Measurements from ENCODE around the gene KLHL29. TPM values are rescaled to one million over a fixed set of nuclear protein-coding genes. Genes with fewer than 3 reads are reported as not detected.

Gene KLHL29
- total RNA-seq, 1 experiment from 2014 or later, result 2.4 TPM

DNA sequence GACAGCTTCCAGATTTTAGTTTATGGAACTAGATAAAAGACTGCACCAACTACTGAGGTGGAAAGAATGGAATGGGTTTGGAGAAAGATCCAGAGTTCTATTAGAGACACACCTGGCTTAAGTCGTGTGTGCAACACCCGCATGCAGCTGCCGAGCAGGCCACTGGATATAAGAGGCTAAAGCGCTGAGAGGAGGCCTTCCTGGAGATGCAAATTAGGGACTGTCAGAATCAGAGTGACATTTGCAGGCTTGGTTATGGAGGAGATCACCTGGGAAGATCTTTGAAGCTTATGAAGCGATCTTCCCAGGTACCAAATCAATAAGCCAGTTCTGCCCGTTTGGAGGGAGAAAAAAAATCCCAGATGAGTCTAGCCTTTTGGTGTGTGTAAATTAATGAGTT lies 30.4 kb upstream of the KLHL29 start:
- no peaks in the 10 kb centered on the region for H3K4me1 ChIP-seq (ENCODE audit: insufficient read depth, low read length)
- no peak overlapping the region for H2BK15ac ChIP-seq (ENCODE audit: low read depth, low read length)
- H2AFZ ChIP-seq (ENCODE audit: low read length), result no peak overlapping the region
- no peak overlapping the region for H3K23ac ChIP-seq (ENCODE audit: insufficient read length, low read depth, low read length)
- H3K4ac ChIP-seq (ENCODE audit: low read depth, low read length), result no peak overlapping the region
- no peak overlapping the region for H2BK20ac ChIP-seq (ENCODE audit: low read depth, low read length, poor library complexity, severe bottlenecking)
- no peak overlapping the region for H3T11ph ChIP-seq (ENCODE audit: low read length)
- no peaks in the 10 kb centered on the region for H3K79me2 ChIP-seq (ENCODE audit: insufficient read depth, low read length)
- H3K27ac Mint-ChIP-seq, result no peak overlapping the region
- H3K36me3 Mint-ChIP-seq (ENCODE audit: insufficient read depth in 1 of 3, low read depth in 3 of 3), result no peaks in the 10 kb centered on the region; a peak in 3 of 7 replicates
- H4K20me1 ChIP-seq (ENCODE audit: control insufficient read depth, insufficient read depth, insufficient read length), result no peaks in the 10 kb centered on the region
- DNase-seq, result no peak
- H3K79me1 ChIP-seq (ENCODE audit: insufficient read depth, low read depth, low read length, poor library complexity, severe bottlenecking), result no peaks in the 10 kb centered on the region
- H4K91ac ChIP-seq (ENCODE audit: insufficient read length, low read depth, low read length), result no peak overlapping the region
- H3K56ac ChIP-seq (ENCODE audit: insufficient read length, low read depth, low read length), result no peak overlapping the region
- H3K4me1 Mint-ChIP-seq, result 0 out of 4 replicates have a peak, but pooled peaks cover 0 to 5% of the 10 kb centered on the region in 2 experiments
- no peak overlapping the region for H3K14ac ChIP-seq (ENCODE audit: insufficient read depth, low read length)
- peaks cover 26% of the 10 kb centered on the region for H3K27me3 Mint-ChIP-seq (ENCODE audit: low read depth)
- no peak overlapping the region for H4K8ac ChIP-seq (replicated peaks; ENCODE audit: insufficient read length, low read depth, low read length)
- no peak overlapping the region for H2BK120ac ChIP-seq (ENCODE audit: low read depth, low read length, poor library complexity, severe bottlenecking)
- no peak overlapping the region for H2BK5ac ChIP-seq (ENCODE audit: insufficient read length, low read length)
- no peak overlapping the region for H3K27ac ChIP-seq (ENCODE audit: insufficient read length, low read depth, low read length)
- H3K9me3 ChIP-seq (ENCODE audit: control insufficient read depth, low read depth, low read length), result no peaks in the 10 kb centered on the region
- H3K27me3 ChIP-seq (ENCODE audit: insufficient read depth, low read length), result no peaks in the 10 kb centered on the region
- H2AK5ac ChIP-seq (ENCODE audit: insufficient read length, low read length), result no peak overlapping the region
- no peak overlapping the region for H4K5ac ChIP-seq (ENCODE audit: insufficient read length, low read depth, low read length)
- H3K4me3 Mint-ChIP-seq, result no peak overlapping the region
- H3K9me3 Mint-ChIP-seq, result no peaks in the 10 kb centered on the region
- H3K9ac ChIP-seq (ENCODE audit: extremely low read depth, insufficient read length, low read length), result no peak overlapping the region
- no peak overlapping the region for H2BK12ac ChIP-seq (ENCODE audit: insufficient read length, low read depth, low read length)
- no peak overlapping the region for H3K18ac ChIP-seq (ENCODE audit: insufficient read length, low read depth, low read length)
- no peaks in the 10 kb centered on the region for H3K23me2 ChIP-seq (ENCODE audit: insufficient read length, low read depth, low read length, poor library complexity, severe bottlenecking)
- H3K4me2 ChIP-seq (ENCODE audit: insufficient read depth, insufficient read length, low read length), result no peak overlapping the region
- no CpG with 5 or more reads among the region's 6 CpGs for WGBS (ENCODE audit: extremely low coverage, insufficient read length, low lambda C conversion rate)
- TF ChIP-seq CTCF (conservative IDR thresholded peaks at IDR 0.05), result no peak
